ENCODE results near the gene ACOX3.

The ACOX3 gene

GRCh38 chr4:8365353-8365752 lies 75.2 kb downstream of the ACOX3 start:
- 97% methylated on average over 11 of the region's 13 CpGs for WGBS (ENCODE audit: insufficient coverage)

GRCh38 chr4:8364848-8365350 lies 75.6 kb downstream of the ACOX3 start:
- H3K36me3 ChIP-seq (ENCODE audit: control insufficient read depth in 4 of 4, insufficient read depth in 4 of 4, low read length in 3 of 4): peaks cover 0 to 18% (median 0%) of the 10 kb centered on the region in 4 experiments
- H3K4me1 ChIP-seq (ENCODE audit: control extremely low read depth in 1 of 4, control insufficient read depth in 4 of 4, insufficient read depth in 4 of 4, low read length in 3 of 4): no peaks in the 10 kb centered on the region
- ChIA-PET CTCF (interaction anchor here (1.1 kb wide), 1 partner anchor 123 kb away, joined by 4 read pairs; no protein-coding TSS in a partner anchor), POLR2A (no interaction called here)
- 95% methylated on average over 12 of the region's 12 CpGs for WGBS (ENCODE audit: insufficient coverage)
- no peak for DNase-seq
- peaks cover 0 to 12% (median 0%) of the 10 kb centered on the region in 5 experiments for H3K9me3 ChIP-seq (ENCODE audit: control extremely low read depth in 1 of 5, control insufficient read depth in 4 of 5, insufficient read depth in 2 of 5, low read depth in 1 of 5, low read length in 4 of 5)
- no peak overlapping the region for H3K4me3 ChIP-seq (ENCODE audit: control insufficient read depth in 1 of 7, extremely low read depth in 1 of 7, insufficient read depth in 4 of 7, low read depth in 2 of 7, low read length in 6 of 7)
- H3K27ac ChIP-seq (ENCODE audit: insufficient read depth in 1 of 2, low read depth in 1 of 2, low read length in 2 of 2, poor library complexity in 1 of 2, severe bottlenecking in 2 of 2): no peak overlapping the region
- no peaks in the 10 kb centered on the region for H3K27me3 ChIP-seq (replicated peaks in 2 of 5; ENCODE audit: control insufficient read depth in 4 of 5, insufficient read depth in 5 of 5, low read length in 4 of 5)

More at GRCh38 chr4:8365353-8365752, 75.2 kb downstream of the ACOX3 start:
- ChIA-PET POLR2A (no interaction called here), CTCF (no interaction called here)
- Histone ChIP-seq H3K27ac (ENCODE audit: insufficient read depth in 1 of 2, low read depth in 1 of 2, low read length in 2 of 2, poor library complexity in 1 of 2, severe bottlenecking in 2 of 2) (no peak overlapping the region), H3K36me3 (ENCODE audit: control insufficient read depth in 4 of 4, insufficient read depth in 4 of 4, low read length in 3 of 4) (peaks cover 0 to 18% (median 0%) of the 10 kb centered on the region in 4 experiments), H3K4me1 (ENCODE audit: control extremely low read depth in 1 of 4, control insufficient read depth in 4 of 4, insufficient read depth in 4 of 4, low read length in 3 of 4) (no peaks in the 10 kb centered on the region), H3K27me3 (replicated peaks in 2 of 5; ENCODE audit: control insufficient read depth in 4 of 5, insufficient read depth in 5 of 5, low read length in 4 of 5) (no peaks in the 10 kb centered on the region), H3K4me3 (ENCODE audit: control insufficient read depth in 1 of 7, extremely low read depth in 1 of 7, insufficient read depth in 4 of 7, low read depth in 2 of 7, low read length in 6 of 7) (no peak overlapping the region), H3K9me3 (ENCODE audit: control extremely low read depth in 1 of 5, control insufficient read depth in 4 of 5, insufficient read depth in 2 of 5, low read depth in 1 of 5, low read length in 4 of 5) (peaks cover 0 to 12% (median 0%) of the 10 kb centered on the region in 5 experiments)
- no peak for DNase-seq

- Histone ChIP-seq H3K4me3 (ENCODE audit: control insufficient read depth in 1 of 7, extremely low read depth in 1 of 7, insufficient read depth in 4 of 7, low read depth in 2 of 7, low read length in 6 of 7) (no peak overlapping the region), H3K4me1 (ENCODE audit: control extremely low read depth in 1 of 4, control insufficient read depth in 4 of 4, insufficient read depth in 4 of 4, low read length in 3 of 4) (no peaks in the 10 kb centered on the region), H3K36me3 (ENCODE audit: control insufficient read depth in 4 of 4, insufficient read depth in 4 of 4, low read length in 3 of 4) (peaks cover 0 to 18% (median 0%) of the 10 kb centered on the region in 4 experiments), H3K9me3 (ENCODE audit: control extremely low read depth in 1 of 5, control insufficient read depth in 4 of 5, insufficient read depth in 2 of 5, low read depth in 1 of 5, low read length in 4 of 5) (peaks cover 0 to 12% (median 0%) of the 10 kb centered on the region in 5 experiments), H3K27ac (ENCODE audit: insufficient read depth in 1 of 2, low read depth in 1 of 2, low read length in 2 of 2, poor library complexity in 1 of 2, severe bottlenecking in 2 of 2) (no peak overlapping the region), H3K27me3 (replicated peaks in 2 of 5; ENCODE audit: control insufficient read depth in 4 of 5, insufficient read depth in 5 of 5, low read length in 4 of 5) (no peaks in the 10 kb centered on the region)
- WGBS (ENCODE audit: insufficient coverage): 98% methylated on average over 7 of the region's 7 CpGs
- ChIA-PET CTCF (interaction anchor here (1.1 kb wide), 1 partner anchor 122 kb away, joined by 4 read pairs; no protein-coding TSS in a partner anchor), POLR2A (no interaction called here)
- DNase-seq: no peak
These were observed 76.4 kb downstream of the ACOX3 start for GRCh38 chr4:8364141-8364540.

- ChIA-PET POLR2A (no interaction called here), CTCF (interaction anchor here (0.8 kb wide), 1 partner anchor 38 kb away, joined by 3 read pairs; no protein-coding TSS in a partner anchor)
- no peak for DNase-seq
- Histone ChIP-seq H3K36me3 (ENCODE audit: control insufficient read depth in 4 of 4, insufficient read depth in 4 of 4, low read length in 3 of 4) (peaks cover 0 to 18% (median 0%) of the 10 kb centered on the region in 4 experiments), H3K4me3 (ENCODE audit: control insufficient read depth in 1 of 7, extremely low read depth in 1 of 7, insufficient read depth in 4 of 7, low read depth in 2 of 7, low read length in 6 of 7) (no peak overlapping the region), H3K4me1 (ENCODE audit: control extremely low read depth in 1 of 4, control insufficient read depth in 4 of 4, insufficient read depth in 4 of 4, low read length in 3 of 4) (no peaks in the 10 kb centered on the region), H3K27ac (ENCODE audit: insufficient read depth in 1 of 2, low read depth in 1 of 2, low read length in 2 of 2, poor library complexity in 1 of 2, severe bottlenecking in 2 of 2) (no peak overlapping the region), H3K9me3 (ENCODE audit: control extremely low read depth in 1 of 5, control insufficient read depth in 4 of 5, insufficient read depth in 2 of 5, low read depth in 1 of 5, low read length in 4 of 5) (peaks cover 0 to 12% (median 0%) of the 10 kb centered on the region in 5 experiments), H3K27me3 (replicated peaks in 2 of 5; ENCODE audit: control insufficient read depth in 4 of 5, insufficient read depth in 5 of 5, low read length in 4 of 5) (no peaks in the 10 kb centered on the region)
- no CpG with 5 or more reads among the region's 1 CpG for WGBS (ENCODE audit: insufficient coverage)
These were observed 78.0 kb downstream of the ACOX3 start for GRCh38 chr4:8362483-8362882.

- Histone ChIP-seq H3K27me3 (replicated peaks in 2 of 5; ENCODE audit: control insufficient read depth in 4 of 5, insufficient read depth in 5 of 5, low read length in 4 of 5) (no peaks in the 10 kb centered on the region), H3K36me3 (ENCODE audit: control insufficient read depth in 4 of 4, insufficient read depth in 4 of 4, low read length in 3 of 4) (peaks cover 0 to under 1% (median 0%) of the 10 kb centered on the region in 4 experiments), H3K27ac (ENCODE audit: insufficient read depth in 1 of 2, low read depth in 1 of 2, low read length in 2 of 2, poor library complexity in 1 of 2, severe bottlenecking in 2 of 2) (no peak overlapping the region), H3K9me3 (ENCODE audit: control extremely low read depth in 1 of 5, control insufficient read depth in 4 of 5, insufficient read depth in 2 of 5, low read depth in 1 of 5, low read length in 4 of 5) (peaks cover 0 to 14% (median 0%) of the 10 kb centered on the region in 5 experiments), H3K4me3 (ENCODE audit: control insufficient read depth in 1 of 7, extremely low read depth in 1 of 7, insufficient read depth in 4 of 7, low read depth in 2 of 7, low read length in 6 of 7) (no peak overlapping the region), H3K4me1 (ENCODE audit: control extremely low read depth in 1 of 4, control insufficient read depth in 4 of 4, insufficient read depth in 4 of 4, low read length in 3 of 4) (peaks cover 0 to 1% (median 0%) of the 10 kb centered on the region in 4 experiments)
- no peak for DNase-seq
- CTCF ChIA-PET: interaction anchor here (1.1 kb wide), 1 partner anchor 76 kb away, joined by 3 read pairs; no protein-coding TSS in a partner anchor
- POLR2A ChIA-PET: no interaction called here
- WGBS (ENCODE audit: insufficient coverage): 83% methylated on average over 4 of the region's 5 CpGs
These were observed 81.3 kb downstream of the ACOX3 start for GRCh38 chr4:8359193-8359592.

GRCh38 chr4:8356856-8357255 lies 83.7 kb downstream of the ACOX3 start:
- CTCF ChIA-PET: no interaction called here
- Histone ChIP-seq H3K4me1 (ENCODE audit: control extremely low read depth in 1 of 4, control insufficient read depth in 4 of 4, insufficient read depth in 4 of 4, low read length in 3 of 4) (peaks cover 0 to 2% (median 0%) of the 10 kb centered on the region in 4 experiments), H3K36me3 (ENCODE audit: control insufficient read depth in 4 of 4, insufficient read depth in 4 of 4, low read length in 3 of 4) (no peaks in the 10 kb centered on the region), H3K9me3 (ENCODE audit: control extremely low read depth in 1 of 5, control insufficient read depth in 4 of 5, insufficient read depth in 2 of 5, low read depth in 1 of 5, low read length in 4 of 5) (peaks cover 0 to 9% (median 0%) of the 10 kb centered on the region in 5 experiments), H3K27me3 (replicated peaks in 2 of 5; ENCODE audit: control insufficient read depth in 4 of 5, insufficient read depth in 5 of 5, low read length in 4 of 5) (no peaks in the 10 kb centered on the region), H3K4me3 (ENCODE audit: control insufficient read depth in 1 of 7, extremely low read depth in 1 of 7, insufficient read depth in 4 of 7, low read depth in 2 of 7, low read length in 6 of 7) (no peak overlapping the region), H3K27ac (ENCODE audit: insufficient read depth in 1 of 2, low read depth in 1 of 2, low read length in 2 of 2, poor library complexity in 1 of 2, severe bottlenecking in 2 of 2) (no peak overlapping the region)
- 82% methylated on average over 8 of the region's 8 CpGs for WGBS (ENCODE audit: insufficient coverage)
- POLR2A ChIA-PET: no interaction called here
- no peak for DNase-seq

GRCh38 chr4:8355864-8356565 lies 84.5 kb downstream of the ACOX3 start:
- 87% methylated on average over 5 of the region's 8 CpGs for WGBS (ENCODE audit: insufficient coverage)
- DNase-seq: no peak
- POLR2A ChIA-PET: no interaction called here
- CTCF ChIA-PET: no interaction called here
- Histone ChIP-seq H3K4me3 (ENCODE audit: control insufficient read depth in 1 of 7, extremely low read depth in 1 of 7, insufficient read depth in 4 of 7, low read depth in 2 of 7, low read length in 6 of 7) (no peak overlapping the region), H3K36me3 (ENCODE audit: control insufficient read depth in 4 of 4, insufficient read depth in 4 of 4, low read length in 3 of 4) (no peaks in the 10 kb centered on the region), H3K9me3 (ENCODE audit: control extremely low read depth in 1 of 5, control insufficient read depth in 4 of 5, insufficient read depth in 2 of 5, low read depth in 1 of 5, low read length in 4 of 5) (peaks cover 0 to 5% (median 0%) of the 10 kb centered on the region in 5 experiments), H3K27me3 (replicated peaks in 2 of 5; ENCODE audit: control insufficient read depth in 4 of 5, insufficient read depth in 5 of 5, low read length in 4 of 5) (no peaks in the 10 kb centered on the region), H3K27ac (ENCODE audit: insufficient read depth in 1 of 2, low read depth in 1 of 2, low read length in 2 of 2, poor library complexity in 1 of 2, severe bottlenecking in 2 of 2) (no peak overlapping the region), H3K4me1 (ENCODE audit: control extremely low read depth in 1 of 4, control insufficient read depth in 4 of 4, insufficient read depth in 4 of 4, low read length in 3 of 4) (peaks cover 0 to 2% (median 0%) of the 10 kb centered on the region in 4 experiments)
